ENCODE results near the gene RPS21. TPM values are rescaled to one million over a fixed set of nuclear protein-coding genes. Genes with fewer than 3 reads are reported as not detected.
A peak's percentile ranks its signal among the peaks of the same experiment; 100 is the strongest.

The RPS21 gene
- total RNA-seq, 2 donors from 2014 or later: 1,359 to 1,579 TPM

DNA sequence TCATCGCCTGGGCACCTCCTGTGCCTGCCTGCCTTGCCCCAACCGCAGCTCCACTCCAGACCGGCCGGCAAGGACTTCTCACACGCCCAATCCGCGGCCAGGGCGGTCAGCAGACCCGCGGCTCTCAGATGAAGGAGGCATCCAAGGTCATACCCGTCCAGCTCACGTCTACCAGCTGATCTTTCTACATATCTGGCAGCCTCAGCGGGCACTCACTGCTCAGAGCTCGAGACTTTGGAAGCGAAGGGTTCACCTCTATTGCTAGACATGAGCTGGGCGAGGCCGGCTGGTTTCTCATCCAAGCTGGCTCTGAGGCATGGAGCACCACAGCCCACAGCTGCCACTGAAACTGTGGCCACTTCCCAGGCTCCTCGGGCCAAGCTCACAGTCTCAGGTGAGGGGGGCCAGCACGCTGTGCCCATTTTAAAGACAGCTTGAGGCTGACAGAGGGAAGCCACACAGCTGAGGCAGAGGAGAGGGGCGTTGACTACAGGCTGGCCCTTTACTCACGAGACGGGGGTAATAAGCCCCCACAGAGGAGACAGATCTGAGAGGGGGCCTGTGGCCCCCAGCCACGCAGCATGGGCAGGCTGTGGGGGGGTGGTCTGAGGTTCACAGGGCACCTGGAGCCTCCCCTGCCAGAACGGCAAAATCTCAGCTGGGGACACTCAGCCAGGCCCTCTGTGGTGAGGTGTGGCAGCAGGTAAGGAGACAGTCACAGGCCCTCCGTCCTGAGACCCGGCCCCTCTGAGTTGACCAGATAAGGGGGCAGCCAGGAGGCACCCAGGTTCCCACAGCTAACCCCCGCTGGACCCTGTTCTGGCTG is 21.8 kb upstream of the RPS21 start:
- H3K9ac ChIP-seq (ENCODE audit: low read depth in 2 of 2, low read length in 2 of 2): peak overlapping the region; percentile 12
- peaks cover 28% of the 10 kb centered on the region for H3K27me3 ChIP-seq
- DNase-seq: no peak
- H3K9me3 ChIP-seq: no peaks in the 10 kb centered on the region
- TF ChIP-seq, protein P1, sequence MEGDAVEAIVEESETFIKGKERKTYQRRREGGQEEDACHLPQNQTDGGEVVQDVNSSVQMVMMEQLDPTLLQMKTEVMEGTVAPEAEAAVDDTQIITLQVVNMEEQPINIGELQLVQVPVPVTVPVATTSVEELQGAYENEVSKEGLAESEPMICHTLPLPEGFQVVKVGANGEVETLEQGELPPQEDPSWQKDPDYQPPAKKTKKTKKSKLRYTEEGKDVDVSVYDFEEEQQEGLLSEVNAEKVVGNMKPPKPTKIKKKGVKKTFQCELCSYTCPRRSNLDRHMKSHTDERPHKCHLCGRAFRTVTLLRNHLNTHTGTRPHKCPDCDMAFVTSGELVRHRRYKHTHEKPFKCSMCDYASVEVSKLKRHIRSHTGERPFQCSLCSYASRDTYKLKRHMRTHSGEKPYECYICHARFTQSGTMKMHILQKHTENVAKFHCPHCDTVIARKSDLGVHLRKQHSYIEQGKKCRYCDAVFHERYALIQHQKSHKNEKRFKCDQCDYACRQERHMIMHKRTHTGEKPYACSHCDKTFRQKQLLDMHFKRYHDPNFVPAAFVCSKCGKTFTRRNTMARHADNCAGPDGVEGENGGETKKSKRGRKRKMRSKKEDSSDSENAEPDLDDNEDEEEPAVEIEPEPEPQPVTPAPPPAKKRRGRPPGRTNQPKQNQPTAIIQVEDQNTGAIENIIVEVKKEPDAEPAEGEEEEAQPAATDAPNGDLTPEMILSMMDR (IDR thresholded peaks at IDR 0.05): no peak
- intact Hi-C loops (cut with DNase I): no loop called here
- H3K4me3 ChIP-seq: peak overlapping the region; percentile 61
- peaks cover 19% of the 10 kb centered on the region for H3K4me1 ChIP-seq
- H3K27ac ChIP-seq: no peak overlapping the region
- H3K36me3 ChIP-seq: no peaks in the 10 kb centered on the region

DNA sequence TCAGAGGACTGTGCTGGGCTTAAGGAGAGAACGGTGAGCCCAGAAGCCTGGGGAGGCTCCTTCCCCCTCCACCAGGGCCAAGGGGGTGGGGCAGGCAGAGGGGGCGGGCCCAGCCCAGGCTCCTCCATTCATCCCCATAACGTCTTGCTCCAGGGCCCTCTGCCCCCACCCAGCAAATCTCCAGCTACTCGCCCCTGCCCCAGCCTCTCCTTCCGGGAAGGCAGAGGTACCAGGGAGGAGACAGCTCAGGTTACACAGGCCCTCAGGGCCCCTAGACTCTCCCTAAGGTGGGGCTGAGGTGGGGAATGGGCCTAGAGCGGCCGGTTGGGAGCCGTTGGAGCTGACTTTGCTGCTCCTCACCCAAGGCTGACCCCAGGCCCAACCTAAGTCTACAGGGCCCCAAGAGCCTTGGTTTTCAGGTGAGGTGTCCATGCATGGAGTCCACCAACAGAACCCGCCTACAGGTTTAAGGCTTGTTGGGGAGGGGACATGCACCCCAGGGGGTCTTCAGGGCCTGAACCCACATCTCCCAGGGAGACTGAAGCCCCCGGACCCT is 21.0 kb upstream of the RPS21 start:
- no peaks in the 10 kb centered on the region for H3K36me3 ChIP-seq
- TF ChIP-seq, protein P1 (IDR thresholded peaks at IDR 0.05): no peak
- H3K27ac ChIP-seq: peak overlapping the region; percentile 44
- H3K4me3 ChIP-seq: peak overlapping the region; percentile 61
- no peak for DNase-seq
- H3K4me1 ChIP-seq: peaks cover 19% of the 10 kb centered on the region
- H3K9me3 ChIP-seq: no peaks in the 10 kb centered on the region
- peak overlapping the region; percentile 68 to 79 for H3K9ac ChIP-seq (ENCODE audit: low read depth in 2 of 2, low read length in 2 of 2)
- H3K27me3 ChIP-seq: peaks cover 28% of the 10 kb centered on the region
- intact Hi-C loops (cut with DNase I): no loop called here

DNA sequence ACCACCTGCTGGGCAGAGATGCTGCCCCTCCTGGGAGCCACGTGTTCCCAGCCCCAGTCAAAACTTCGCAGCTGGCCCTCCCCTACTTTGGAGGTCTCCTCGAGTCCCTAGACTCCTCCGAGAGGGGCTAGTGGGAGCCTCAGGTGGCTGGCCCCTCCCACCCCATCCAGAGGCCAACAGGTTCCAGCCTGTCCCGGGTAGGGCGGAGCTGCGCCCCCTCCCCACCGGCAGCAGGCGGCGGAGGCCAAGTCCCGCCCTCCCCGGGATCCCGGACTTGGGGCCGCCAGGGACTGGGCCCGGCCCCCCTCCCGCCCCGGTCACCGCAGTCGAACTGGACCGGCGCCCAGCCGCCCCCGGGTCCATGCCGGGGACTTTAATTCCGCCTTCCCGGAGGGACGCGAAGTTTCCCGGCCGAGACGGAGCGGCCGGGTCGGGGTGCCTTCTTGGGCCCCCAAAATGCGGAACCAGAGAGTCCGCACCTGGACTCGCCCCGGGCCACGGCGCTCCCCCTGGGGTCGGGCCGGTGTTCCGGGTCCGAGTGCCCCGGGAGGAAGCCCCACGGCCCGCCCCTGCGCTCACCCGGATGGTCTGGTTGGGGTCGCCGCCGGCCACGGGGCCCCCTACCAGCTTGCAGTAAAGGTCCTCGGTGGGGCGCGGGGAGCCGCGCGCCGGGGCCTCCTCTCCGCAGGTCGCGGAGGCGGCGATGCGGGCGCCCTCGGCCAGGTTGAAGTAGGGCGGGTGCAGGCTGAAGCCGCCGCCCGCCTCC is 20.4 kb upstream of the RPS21 start:
- intact Hi-C loops (cut with DNase I): no loop called here
- H3K9ac ChIP-seq (ENCODE audit: low read depth in 2 of 2, low read length in 2 of 2): peak overlapping the region; percentile 68 to 79

DNA sequence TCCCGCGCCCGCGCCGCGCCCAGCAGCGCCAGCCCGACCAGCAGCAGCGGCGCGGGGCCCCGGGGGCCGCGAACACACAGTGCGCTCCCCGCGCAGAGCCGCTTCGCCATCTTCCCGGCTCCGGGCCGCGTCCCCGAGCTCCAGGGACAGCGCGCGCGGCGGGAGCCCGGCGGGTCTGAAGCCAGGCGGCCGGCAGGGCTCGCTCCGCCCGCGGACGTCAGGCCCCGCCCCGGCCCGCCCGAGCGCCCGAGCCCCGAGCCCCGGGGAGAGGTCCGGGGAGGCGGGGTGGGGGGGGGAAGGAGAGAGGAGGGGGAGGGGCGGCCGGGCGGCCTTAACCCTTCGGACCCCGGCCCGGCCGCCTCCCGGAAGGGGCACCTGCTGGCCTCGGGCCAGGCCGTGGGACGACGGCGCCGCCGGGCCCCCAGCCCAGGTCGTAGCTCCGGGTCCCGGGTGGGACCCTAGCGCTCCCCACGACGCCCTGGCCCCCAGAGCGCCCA is 19.7 kb upstream of the RPS21 start, which contains the start of gene LAMA5:
LAMA5 (minus strand) TSS at position 177 of the 497 bp plus-strand sequence; CDS start at position 110, 67 bp downstream.
- Histone ChIP-seq H3K27ac (peak within 1 kb of the TSS; percentile 46), H3K27me3 (peaks cover 28% of the 10 kb centered on the region), H3K4me3 (peak within 1 kb of the TSS; percentile 61), H3K4me1 (peaks cover 19% of the 10 kb centered on the region), H3K9ac (ENCODE audit: low read depth in 2 of 2, low read length in 2 of 2) (peak within 1 kb of the TSS; percentile 68 to 79), H3K36me3 (no peaks in the 10 kb centered on the region), H3K9me3 (no peaks in the 10 kb centered on the region)
- DNase-seq: no peak
- TF ChIP-seq, protein P1 (IDR thresholded peaks at IDR 0.05): no peak
- intact Hi-C loops (cut with DNase I): no loop called here

More for the DNA sequence above, 20.4 kb upstream of the RPS21 start:
- Histone ChIP-seq H3K4me1 (peaks cover 19% of the 10 kb centered on the region), H3K9me3 (no peaks in the 10 kb centered on the region), H3K27ac (peak overlapping the region; percentile 44), H3K27me3 (peaks cover 28% of the 10 kb centered on the region), H3K36me3 (no peaks in the 10 kb centered on the region), H3K4me3 (peak overlapping the region; percentile 61)
- TF ChIP-seq, protein P1 (IDR thresholded peaks at IDR 0.05): no peak
- no peak for DNase-seq
